OCI-LY1 (cell line): ENCODE data around the gene WIPF2.
"Not testable (repeated sequence)": the region's sequence is repeated elsewhere in the genome, so short reads cannot be mapped to it uniquely, and the experiment has no call there.

Source experiments
- H2AFZ ChIP-seq: fragments of 200-600 bp; sonication (generic), shearing (Covaris generic); 2 replicates; pipeline ENCODE4 v1.6.0; 2014; ENCODE audit warnings: antibody characterized with exemption, mild to moderate bottlenecking, low read length
- H3F3A ChIP-seq: fragments of 200-600 bp; sonication (generic), shearing (Covaris generic); 2 replicates; pipeline ENCODE4 v1.6.0; 2014; ENCODE audit warnings: mild to moderate bottlenecking, antibody characterized with exemption, low read length, moderate library complexity; ENCODE audit not compliant: insufficient read depth
- H3K27ac ChIP-seq: fragments of 200-600 bp; sonication (generic); 2 replicates; pipeline ENCODE4 v1.5.1; 2014; ENCODE audit warnings: low read length, mixed run types, mild to moderate bottlenecking, low read depth; ENCODE audit not compliant: poor library complexity, severe bottlenecking
- H3K27me3 ChIP-seq: fragments of 200-600 bp; sonication (generic); 2 replicates; pipeline ENCODE4 v1.6.0; 2014; ENCODE audit warnings: antibody characterized with exemption, mild to moderate bottlenecking, low read length, moderate library complexity; ENCODE audit not compliant: insufficient read depth
- H3K36me3 ChIP-seq: fragments of 200-600 bp; sonication (generic); 2 replicates; pipeline ENCODE4 v1.6.1; 2014; ENCODE audit warnings: mild to moderate bottlenecking, antibody characterized with exemption, low read length, moderate library complexity, mixed read lengths; ENCODE audit not compliant: insufficient read depth
- H3K4me1 ChIP-seq: fragments of 200-600 bp; sonication (generic); 2 replicates; pipeline ENCODE4 v1.5.1; 2014; ENCODE audit warnings: mild to moderate bottlenecking, low read length, moderate library complexity; ENCODE audit not compliant: insufficient read depth, severe bottlenecking
- H3K4me2 ChIP-seq: fragments of 200-600 bp; sonication (generic), shearing (Covaris generic); 2 replicates; pipeline ENCODE4 v1.6.1; 2014; ENCODE audit warnings: low read length
- H3K4me3 ChIP-seq: fragments of 200-600 bp; sonication (generic); 2 replicates; pipeline ENCODE4 v1.5.1; 2014; ENCODE audit warnings: low read length, low read depth, mild to moderate bottlenecking, mixed read lengths; ENCODE audit not compliant: poor library complexity, severe bottlenecking
- H3K79me2 ChIP-seq: fragments of 200-600 bp; shearing (Covaris generic); 2 replicates; pipeline ENCODE4 v1.6.1; 2016; ENCODE audit warnings: mixed run types, low read length, mixed read lengths; ENCODE audit not compliant: insufficient read depth
- H3K9ac ChIP-seq: fragments of 200-600 bp; sonication (generic), shearing (Covaris generic); 2 replicates; pipeline ENCODE4 v1.6.1; 2014; ENCODE audit warnings: mild to moderate bottlenecking, low read length, mixed read lengths
- H3K9me2 ChIP-seq: fragments of 200-600 bp; sonication (generic), shearing (Covaris generic); 2 replicates; pipeline ENCODE4 v1.6.1; 2014; ENCODE audit warnings: low read depth, mild to moderate bottlenecking, low read length, mixed read lengths
- H3K9me3 ChIP-seq: fragments of 200-600 bp; shearing (Covaris generic); 2 replicates; pipeline ENCODE4 v1.6.1; 2014; ENCODE audit warnings: low read length, mixed read lengths
- H4K20me1 ChIP-seq: fragments of 200-600 bp; sonication (generic), shearing (Covaris generic); 2 replicates; pipeline ENCODE4 v1.6.0; 2016; ENCODE audit warnings: mild to moderate bottlenecking, low read length; ENCODE audit not compliant: insufficient read depth
- CTCF ChIP-seq: fragments of 200-600 bp; sonication (generic), shearing (Covaris generic); IDR thresholded peaks from 2 replicates; pipeline ENCODE4 v1.5.1; 2017; ENCODE audit warnings: mild to moderate bottlenecking, antibody characterized with exemption, low read length, moderate library complexity, mixed read lengths
- EZH2 ChIP-seq: fragments of 200-600 bp; sonication (generic), shearing (Covaris generic); IDR thresholded peaks from 2 replicates; pipeline ENCODE4 v1.8.0; 2017; ENCODE audit warnings: borderline replicate concordance, mixed run types, mild to moderate bottlenecking, antibody characterized with exemption, low read length, moderate library complexity, mixed read lengths

The WIPF2 gene

DNA sequence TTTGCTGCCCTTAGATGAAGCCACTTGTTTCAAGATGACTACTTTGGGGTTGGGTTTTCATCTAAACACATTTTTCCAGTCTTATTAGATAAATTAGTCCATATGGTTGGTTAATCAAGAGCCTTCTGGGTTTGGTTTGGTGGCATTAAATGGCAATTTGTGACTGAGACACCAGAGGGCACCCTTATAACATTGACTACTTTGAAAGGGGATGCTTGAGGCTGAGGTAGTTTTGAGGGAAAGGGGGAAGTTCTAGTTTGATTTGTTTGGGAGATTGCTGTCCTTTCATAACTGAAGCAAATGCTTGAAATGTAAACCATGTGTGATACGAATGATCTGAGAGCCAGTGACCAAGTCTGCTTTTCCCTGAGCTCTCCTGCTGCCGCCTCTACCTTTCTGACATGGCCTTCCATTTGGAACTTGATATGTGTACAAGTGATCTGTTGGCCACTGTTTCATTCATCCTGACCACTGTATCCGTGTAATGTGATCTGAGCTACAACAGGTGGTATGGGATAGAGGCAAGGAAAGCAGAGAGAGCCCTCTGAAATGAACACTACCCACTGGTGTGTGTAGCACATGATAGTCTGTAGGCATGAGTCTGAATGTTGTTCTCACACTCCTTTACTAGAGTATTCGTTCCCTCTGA is 84.0 kb downstream of the WIPF2 start:
- Histone ChIP-seq H3K9ac (no peak overlapping the region), H3K27ac (no peak overlapping the region), H3K4me3 (no peak overlapping the region), H3K9me3 (no peaks in the 10 kb centered on the region), H3F3A (no peaks in the 10 kb centered on the region), H3K27me3 (no peaks in the 10 kb centered on the region), H3K4me2 (no peak overlapping the region), H2AFZ (no peak overlapping the region), H3K79me2 (no peaks in the 10 kb centered on the region), H3K9me2 (no peaks in the 10 kb centered on the region), H4K20me1 (no peaks in the 10 kb centered on the region), H3K4me1 (no peaks in the 10 kb centered on the region), H3K36me3 (peaks cover 77% of the 10 kb centered on the region)
- TF ChIP-seq CTCF (peak; percentile 69), EZH2 (no peak)

- Histone ChIP-seq H3K27ac (no peak overlapping the region), H3K9me3 (no peaks in the 10 kb centered on the region), H2AFZ (no peak overlapping the region), H3K9ac (no peak overlapping the region), H3K79me2 (no peaks in the 10 kb centered on the region), H3K9me2 (no peaks in the 10 kb centered on the region), H3K36me3 (peaks cover 69% of the 10 kb centered on the region), H3K4me1 (peaks cover 4% of the 10 kb centered on the region), H3K4me2 (no peak overlapping the region), H3K27me3 (no peaks in the 10 kb centered on the region), H3F3A (no peaks in the 10 kb centered on the region), H4K20me1 (no peaks in the 10 kb centered on the region), H3K4me3 (no peak overlapping the region)
- no peak for TF ChIP-seq CTCF
- TF ChIP-seq EZH2 = no peak
These were observed 84.8 kb downstream of the WIPF2 start for GRCh38 chr17:40303708-40304551.

GRCh38 chr17:40304552-40304863 is 85.4 kb downstream of the WIPF2 start:
- H3K4me1 ChIP-seq, H3K27ac ChIP-seq, H4K20me1 ChIP-seq, H3K4me2 ChIP-seq, H2AFZ ChIP-seq, H3K9ac ChIP-seq, H3K9me2 ChIP-seq, H3K4me3 ChIP-seq, H3K27me3 ChIP-seq, H3F3A ChIP-seq, H3K79me2 ChIP-seq, H3K9me3 ChIP-seq: not testable (repeated sequence)
- peaks cover 63% of the 10 kb centered on the region for H3K36me3 ChIP-seq

DNA sequence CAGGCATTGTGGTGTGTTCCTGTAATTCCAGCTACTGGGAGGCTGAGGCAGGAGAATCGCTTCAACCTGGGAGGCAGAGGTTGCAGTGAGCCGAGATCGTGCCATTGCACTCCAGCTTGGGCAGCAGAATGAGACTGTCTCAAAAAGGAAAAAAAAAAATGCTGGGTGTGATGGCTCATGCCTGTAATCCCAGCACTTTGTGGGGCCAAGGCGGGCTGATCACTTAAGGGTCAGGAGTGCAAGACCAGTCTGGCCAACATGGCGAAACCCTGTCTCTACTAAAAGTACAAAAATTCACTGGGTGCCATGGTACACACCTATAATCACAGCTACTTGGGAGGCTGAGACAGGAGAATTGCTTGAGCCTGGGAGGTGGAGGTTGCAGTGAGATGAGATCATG is 85.8 kb downstream of the WIPF2 start:
- H3F3A ChIP-seq = not testable (repeated sequence)

More for the DNA sequence above, 85.8 kb downstream of the WIPF2 start:
- H3K27me3 ChIP-seq, H3K4me2 ChIP-seq, H3K27ac ChIP-seq, H4K20me1 ChIP-seq, H3K9me3 ChIP-seq, H3K9me2 ChIP-seq, H3K79me2 ChIP-seq, H3K4me3 ChIP-seq, H2AFZ ChIP-seq, H3K4me1 ChIP-seq, H3K9ac ChIP-seq: not testable (repeated sequence)
- peaks cover 60% of the 10 kb centered on the region for H3K36me3 ChIP-seq
